T-helper 2 cell (primary cell): ENCODE results near the gene GPR22.

ENCODE experiments used
- DNase-seq, 5 experiments: peaks; one replicate each; pipeline versions ENCODE4 v3.0.0 to v3.0.0-alpha.2; 2012 to 2022
- total RNA-seq, 2 donors: gene quantifications; one replicate each; lab custom pipeline; 2026; lab: John Stamatoyannopoulos, UW

GPR22 gene, protein sequence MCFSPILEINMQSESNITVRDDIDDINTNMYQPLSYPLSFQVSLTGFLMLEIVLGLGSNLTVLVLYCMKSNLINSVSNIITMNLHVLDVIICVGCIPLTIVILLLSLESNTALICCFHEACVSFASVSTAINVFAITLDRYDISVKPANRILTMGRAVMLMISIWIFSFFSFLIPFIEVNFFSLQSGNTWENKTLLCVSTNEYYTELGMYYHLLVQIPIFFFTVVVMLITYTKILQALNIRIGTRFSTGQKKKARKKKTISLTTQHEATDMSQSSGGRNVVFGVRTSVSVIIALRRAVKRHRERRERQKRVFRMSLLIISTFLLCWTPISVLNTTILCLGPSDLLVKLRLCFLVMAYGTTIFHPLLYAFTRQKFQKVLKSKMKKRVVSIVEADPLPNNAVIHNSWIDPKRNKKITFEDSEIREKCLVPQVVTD
- total RNA-seq, result 0 reads per million in 2 donors

- no peak for DNase-seq
Observed at GRCh38 chr7:107469929-107470328, at the start of gene GPR22. Gene GPR22, plus strand, starts transcription at chr7:107470057. Its CDS starts 4,004 bp downstream, at chr7:107474061.

DNA sequence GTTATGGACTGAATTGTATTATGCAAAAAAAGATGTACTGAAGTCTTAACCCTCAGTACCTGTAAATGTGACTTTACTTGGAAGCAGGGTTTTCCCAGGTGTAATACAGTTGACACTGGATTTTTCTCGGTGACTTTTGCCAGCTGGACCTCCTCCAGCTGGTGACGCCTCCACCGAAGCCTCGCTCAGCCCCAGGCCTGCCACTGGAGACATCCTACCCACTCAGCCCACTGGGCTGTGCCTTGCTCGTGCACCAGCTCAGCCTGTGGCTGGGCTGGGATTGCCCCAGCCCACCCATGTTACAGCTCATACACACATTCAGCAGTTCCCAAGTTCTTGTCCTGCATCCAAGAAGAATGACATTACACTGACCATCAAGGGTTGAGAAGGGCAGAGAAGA is 42.4 kb upstream of the GPR22 start:
- no peak for DNase-seq

GRCh38 chr7:107428642-107429041 is 41.2 kb upstream of the GPR22 start:
- DNase-seq, result no peak

DNA sequence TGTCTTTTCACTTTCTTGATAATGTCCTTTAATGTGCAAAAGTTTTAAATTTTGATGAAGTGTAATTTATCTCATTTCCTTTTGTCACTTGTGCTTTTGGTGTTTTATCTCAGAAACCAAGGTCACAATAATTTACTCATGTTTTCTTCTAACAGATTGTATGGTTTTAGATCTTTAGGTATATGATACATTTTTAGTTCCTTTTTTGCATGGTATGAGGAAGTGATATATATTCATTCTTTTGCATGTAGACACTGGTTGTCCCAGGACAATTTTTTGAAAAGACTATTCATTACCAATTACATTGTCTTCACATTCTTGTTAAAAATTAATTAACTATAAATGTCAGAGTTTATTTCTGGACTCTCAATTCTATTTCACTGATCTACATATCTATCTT is 39.8 kb upstream of the GPR22 start:
- DNase-seq, result no peak

GRCh38 chr7:107432261-107432660 is 37.6 kb upstream of the GPR22 start:
- DNase-seq, result no peak

GRCh38 chr7:107435749-107436148 is 34.1 kb upstream of the GPR22 start:
- no peak for DNase-seq

- no peak for DNase-seq
Observed at GRCh38 chr7:107439025-107439424, 30.8 kb upstream of the GPR22 start.

DNA sequence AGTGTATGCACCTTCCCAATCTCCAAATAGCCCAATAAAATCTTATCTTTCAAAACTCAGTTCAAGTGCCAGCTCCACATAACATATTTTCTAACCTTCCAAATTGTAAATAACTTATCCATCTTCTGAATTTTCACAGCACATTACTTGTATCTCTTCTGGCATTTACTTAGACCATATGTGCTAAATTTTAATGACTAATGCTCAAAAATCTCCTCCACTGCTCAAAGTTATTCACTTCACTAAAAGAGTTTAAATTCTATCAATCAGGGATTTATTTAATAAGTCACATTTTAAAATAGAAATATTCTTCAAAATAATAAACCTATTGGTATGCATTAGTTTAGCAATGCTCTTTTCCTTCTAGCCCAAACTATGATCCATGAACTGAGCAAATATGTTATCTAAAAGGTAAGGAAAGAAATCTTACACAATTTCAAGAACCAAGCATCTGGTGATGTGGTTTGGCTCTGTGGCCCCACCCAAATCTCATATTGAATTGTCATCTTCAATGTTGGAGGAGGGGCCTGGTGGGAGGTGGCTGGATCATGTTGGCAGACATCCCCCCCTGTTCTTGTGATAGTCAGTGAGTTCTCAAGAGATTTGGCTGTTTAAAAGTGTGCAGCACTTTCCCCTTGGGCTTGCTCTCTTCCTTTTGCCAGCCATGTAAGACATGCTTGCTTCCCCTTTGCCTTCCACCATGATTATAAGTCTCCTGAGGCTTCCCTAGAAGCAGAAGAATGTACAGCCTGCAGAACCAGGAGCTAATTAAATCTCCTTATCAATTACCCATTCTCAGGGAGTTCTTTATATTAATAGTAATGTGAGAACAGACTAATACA is 28.1 kb upstream of the GPR22 start:
- no peak for DNase-seq

GRCh38 chr7:107442678-107443077 is 27.2 kb upstream of the GPR22 start:
- no peak for DNase-seq

- DNase-seq, result peak in 1 of 5 experiments; percentile 11
Observed at GRCh38 chr7:107446531-107446930, 23.3 kb upstream of the GPR22 start.

DNA sequence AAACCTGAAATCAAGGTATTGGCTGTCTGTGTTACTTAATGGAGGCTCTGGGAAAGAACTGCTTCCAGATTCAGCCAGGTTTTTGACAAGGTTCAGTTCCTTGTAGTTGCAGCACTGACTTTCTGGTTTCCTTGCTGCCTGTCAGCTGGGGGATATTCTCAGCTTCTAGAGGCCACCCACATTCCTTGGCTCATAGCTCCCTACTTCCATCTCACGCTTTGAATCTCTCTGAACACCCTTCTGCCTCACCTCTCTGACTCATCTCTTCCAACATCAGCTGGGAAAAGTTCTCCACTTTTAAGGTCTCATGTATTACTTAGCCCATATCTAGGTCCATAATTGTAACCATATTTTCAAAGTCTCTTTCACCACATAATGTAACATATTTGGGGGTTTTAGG is 22.9 kb upstream of the GPR22 start:
- DNase-seq, result no peak

DNA sequence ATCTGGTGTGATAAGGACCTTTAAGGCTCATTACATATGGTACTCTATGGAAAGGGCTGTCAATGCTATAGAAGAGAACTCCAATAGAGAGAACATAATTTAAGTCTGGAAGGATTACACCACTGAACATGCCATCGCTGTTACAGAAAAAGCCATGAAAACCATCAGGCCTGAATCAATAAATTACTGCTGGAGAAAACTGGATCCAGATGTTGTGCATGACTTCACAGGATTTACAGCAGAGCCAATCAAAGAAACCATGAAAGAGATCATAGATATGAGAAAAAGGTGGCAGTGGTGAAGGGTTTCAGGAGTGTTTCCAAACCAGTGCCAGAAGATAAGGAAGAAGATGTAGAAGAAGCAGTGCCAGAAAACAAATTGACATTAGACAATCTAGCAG is 18.9 kb upstream of the GPR22 start:
- DNase-seq, result no peak

- DNase-seq, result no peak
Observed at GRCh38 chr7:107453388-107453787, 16.5 kb upstream of the GPR22 start.

- no peak for DNase-seq
Observed at GRCh38 chr7:107461938-107462533, 7.8 kb upstream of the GPR22 start.

DNA sequence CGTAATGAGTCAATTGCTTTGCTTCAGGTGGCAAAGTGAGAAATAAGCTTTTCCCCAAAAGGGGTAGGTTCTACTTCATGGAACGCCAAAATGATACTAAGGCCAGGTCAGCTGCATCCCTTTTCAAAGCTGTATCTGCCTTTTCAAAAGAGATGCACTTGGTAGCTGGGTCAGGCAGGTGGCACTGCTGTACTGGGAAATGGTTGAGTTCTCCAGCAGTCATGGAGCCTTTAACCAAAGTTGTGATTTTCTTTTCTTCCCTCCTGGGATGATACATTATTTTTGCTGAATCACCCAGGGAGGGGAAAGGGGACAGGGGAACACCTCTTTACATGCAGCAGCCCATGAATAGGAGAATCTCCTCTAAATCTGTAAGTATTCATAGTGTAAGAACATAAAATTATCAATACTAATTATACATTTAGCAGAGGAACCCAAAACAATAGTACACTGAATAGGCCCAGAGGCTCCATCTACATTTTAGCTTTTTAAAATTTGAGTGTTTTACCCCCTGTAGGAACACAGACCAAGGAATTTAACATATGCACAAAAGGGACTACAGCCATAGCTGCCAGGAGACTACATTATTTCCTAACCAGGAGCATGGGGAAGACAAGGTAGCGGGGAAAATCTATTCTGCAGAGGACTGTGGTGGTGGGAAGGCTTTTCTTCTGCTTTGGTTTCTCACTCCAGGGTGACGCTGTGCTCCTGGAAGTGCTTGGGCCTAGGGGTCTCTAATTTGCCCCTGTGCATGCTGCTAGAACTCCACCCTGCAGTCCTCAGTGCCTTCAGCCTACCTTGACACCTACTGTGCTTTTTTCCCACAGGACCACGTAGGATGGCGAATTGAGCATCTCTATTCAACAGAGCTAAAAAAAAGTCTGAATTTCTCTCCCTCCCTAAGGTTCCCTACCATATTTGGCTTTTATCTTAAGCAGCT is 6.4 kb upstream of the GPR22 start:
- peak in 4 of 5 experiments; percentile 1 to 53 (median 17) for DNase-seq

DNA sequence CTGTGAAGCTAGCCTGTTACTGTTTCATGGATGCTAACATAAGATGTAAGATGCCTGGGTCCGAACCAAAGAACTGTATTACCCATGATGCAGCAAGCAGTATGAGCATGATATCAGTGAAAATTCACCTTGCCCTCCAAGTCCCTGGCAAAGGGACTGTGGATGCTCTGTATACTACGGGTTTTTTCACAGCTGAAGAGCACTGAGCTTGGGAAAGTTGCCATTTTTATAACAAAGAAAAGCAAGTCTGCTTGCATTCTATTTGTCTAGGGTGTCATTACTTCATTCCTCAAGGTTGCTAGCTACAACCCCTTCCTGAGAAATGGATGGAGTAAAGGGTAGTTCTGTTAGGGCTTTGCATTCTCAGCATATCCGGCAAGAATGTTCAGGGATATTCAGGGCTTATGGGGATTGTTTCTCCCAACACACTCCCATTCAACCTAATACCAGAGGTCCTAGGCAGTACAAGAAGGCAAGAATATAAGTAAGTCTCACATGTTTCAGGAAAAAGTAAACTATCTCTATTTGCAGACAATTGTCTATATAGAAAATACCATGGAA is 5.1 kb upstream of the GPR22 start:
- DNase-seq, result no peak

GRCh38 chr7:107467972-107468371 is 1.9 kb upstream of the GPR22 start:
- DNase-seq, result no peak

- DNase-seq, result no peak
Observed at GRCh38 chr7:107468824-107469223, 1.0 kb upstream of the GPR22 start.

DNA sequence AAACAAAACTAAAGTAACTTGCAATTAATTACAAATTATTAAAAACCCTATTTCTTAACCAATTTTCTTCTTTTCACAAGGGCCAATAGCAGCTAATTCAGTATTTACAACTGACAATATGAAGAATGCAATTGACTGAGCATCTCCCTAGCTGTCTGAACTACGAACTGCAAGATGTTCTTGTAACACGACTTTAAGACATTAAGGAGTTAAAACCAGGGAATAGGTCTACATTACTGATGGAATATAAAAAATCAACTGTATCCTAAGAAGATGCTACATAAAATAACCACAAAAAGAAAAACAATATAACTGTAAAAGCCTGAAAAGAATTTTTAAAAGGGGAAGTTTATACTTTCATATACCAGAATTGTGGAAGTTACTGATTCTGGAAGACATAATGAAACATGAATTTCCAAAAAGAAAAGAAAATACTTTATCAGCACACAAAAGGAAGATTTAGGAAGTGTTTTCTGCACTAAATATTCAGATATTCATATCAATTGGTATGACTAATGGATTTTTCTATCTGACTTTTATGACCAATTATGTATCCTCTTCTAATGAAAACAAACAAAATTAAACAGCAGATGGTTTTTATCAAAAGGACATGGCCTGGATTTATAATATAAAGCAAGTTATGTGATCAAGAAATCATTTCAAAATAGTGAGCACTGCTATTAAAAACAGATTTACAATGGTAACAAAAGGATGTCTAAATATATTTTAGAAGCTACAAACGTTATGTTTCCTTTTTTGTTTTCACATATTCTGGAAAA is 1.6 kb downstream of the GPR22 start:
- DNase-seq, result no peak

GRCh38 chr7:107472116-107472515 is 2.3 kb downstream of the GPR22 start:
- no peak for DNase-seq

DNA sequence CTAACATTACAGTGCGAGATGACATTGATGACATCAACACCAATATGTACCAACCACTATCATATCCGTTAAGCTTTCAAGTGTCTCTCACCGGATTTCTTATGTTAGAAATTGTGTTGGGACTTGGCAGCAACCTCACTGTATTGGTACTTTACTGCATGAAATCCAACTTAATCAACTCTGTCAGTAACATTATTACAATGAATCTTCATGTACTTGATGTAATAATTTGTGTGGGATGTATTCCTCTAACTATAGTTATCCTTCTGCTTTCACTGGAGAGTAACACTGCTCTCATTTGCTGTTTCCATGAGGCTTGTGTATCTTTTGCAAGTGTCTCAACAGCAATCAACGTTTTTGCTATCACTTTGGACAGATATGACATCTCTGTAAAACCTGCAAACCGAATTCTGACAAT is 4.3 kb downstream of the GPR22 start:
- DNase-seq, result no peak
